HepG2 (cell line): Measurements from ENCODE around the gene SLC29A3. TPM values are rescaled to one million over a fixed set of nuclear protein-coding genes. Genes with fewer than 3 reads are reported as not detected.
A peak's percentile ranks its signal among the peaks of the same experiment; 100 is the strongest.

Experiments used
- CBX2 ChIP-seq, 2 experiments: fragments of 200-600 bp in 1 of 2; sonication (generic); formaldehyde crosslinking in 1 of 2; IDR thresholded peaks; 2 replicates each; pipeline versions ENCODE4 v1.7.0 to v1.8.1; 2018 to 2022; ENCODE audit warnings: low read depth in 2 of 2, low read length in 1 of 2, mild to moderate bottlenecking in 1 of 2, missing genetic modification reagents in 1 of 2
- CCAR2 ChIP-seq: fragments of 200-400 bp; formaldehyde crosslinking; optimal IDR thresholded peaks from 2 replicates; pipeline ENCODE3; 2018; ENCODE audit warnings: low read depth, mild to moderate bottlenecking, low read length, moderate library complexity
- CREM ChIP-seq, 2 experiments: sonication (generic) in 1 of 2; formaldehyde crosslinking in 1 of 2; IDR thresholded peaks; 2 replicates each; pipeline versions ENCODE4 v1.4.0 to v1.6.1; 2016 to 2020; ENCODE audit warnings: antibody characterized with exemption in 1 of 2, mild to moderate bottlenecking in 1 of 2, missing genetic modification reagents in 1 of 2
- DPF2 ChIP-seq: sonication (generic); formaldehyde crosslinking; IDR thresholded peaks from 2 replicates; pipeline ENCODE4 v1.4.0; 2020; ENCODE audit warnings: mild to moderate bottlenecking, low read depth, missing genetic modification reagents, borderline replicate concordance
- FOXC1 ChIP-seq: sonication (generic); formaldehyde crosslinking; IDR thresholded peaks from 2 replicates; pipeline ENCODE4 v1.8.0; 2022; ENCODE audit warnings: mild to moderate bottlenecking, missing genetic modification reagents, borderline replicate concordance
- HMG20A ChIP-seq: IDR thresholded peaks from 2 replicates; pipeline ENCODE4 v1.6.1; 2016; ENCODE audit warnings: borderline replicate concordance
- IKZF1 ChIP-seq: fragments of 450-650 bp; IDR thresholded peaks from 2 replicates; pipeline ENCODE4 v1.7.1; 2016
- ISL2 ChIP-seq: sonication (generic); formaldehyde crosslinking; IDR thresholded peaks from 2 replicates; pipeline ENCODE4 v1.5.0; 2020; ENCODE audit warnings: missing genetic modification reagents
- ISX ChIP-seq: sonication (generic); formaldehyde crosslinking; conservative IDR thresholded peaks from 2 replicates; pipeline ENCODE4 v1.5.0; 2020; ENCODE audit warnings: missing genetic modification reagents
- KLF13 ChIP-seq: sonication (generic); formaldehyde crosslinking; IDR thresholded peaks from 2 replicates; pipeline ENCODE4 v1.4.0; 2020; ENCODE audit warnings: mild to moderate bottlenecking, missing genetic modification reagents
- MAFF ChIP-seq: IDR thresholded peaks from 2 replicates; pipeline ENCODE4 v1.6.1; 2011; ENCODE audit warnings: low read depth, low read length, improper control_type of control experiment
- NONO ChIP-seq, 2 experiments: fragments of 450-650 bp in 1 of 2; sonication (generic) in 1 of 2; formaldehyde crosslinking in 1 of 2; IDR thresholded peaks in 1 of 2; conservative IDR thresholded peaks in 1 of 2; 2 replicates each; pipeline versions ENCODE4 v1.6.1 to v1.8.0; 2017 to 2022; ENCODE audit warnings: mild to moderate bottlenecking in 1 of 2, missing genetic modification reagents in 1 of 2, moderate library complexity in 1 of 2
- RNF219 ChIP-seq: sonication (generic); formaldehyde crosslinking; IDR thresholded peaks from 2 replicates; pipeline ENCODE4 v1.5.0; 2020; ENCODE audit warnings: mild to moderate bottlenecking, missing genetic modification reagents
- SAP130 ChIP-seq: IDR thresholded peaks from 2 replicates; pipeline ENCODE4 v1.6.1; 2016; ENCODE audit warnings: low read depth
- ZBTB3 ChIP-seq: sonication (generic); formaldehyde crosslinking; IDR thresholded peaks from 2 replicates; pipeline ENCODE4 v1.4.0; 2020; ENCODE audit warnings: low read depth, mild to moderate bottlenecking, moderate library complexity, missing genetic modification reagents, borderline replicate concordance
- ZNF331 ChIP-seq: sonication (generic); formaldehyde crosslinking; IDR thresholded peaks from 2 replicates; pipeline ENCODE4 v1.4.0; 2020; ENCODE audit warnings: missing genetic modification reagents
- ZNF468 ChIP-seq: sonication (generic); formaldehyde crosslinking; IDR thresholded peaks from 2 replicates; pipeline ENCODE4 v1.8.0; 2022; ENCODE audit warnings: mild to moderate bottlenecking, moderate library complexity, missing genetic modification reagents
- ZNF773 ChIP-seq: sonication (generic); formaldehyde crosslinking; IDR thresholded peaks from 2 replicates; pipeline ENCODE4 v1.4.0; 2020; ENCODE audit warnings: missing genetic modification reagents, borderline replicate concordance
- ZNF800 ChIP-seq: sonication (generic); formaldehyde crosslinking; IDR thresholded peaks from 2 replicates; pipeline ENCODE4 v1.4.0; 2020; ENCODE audit warnings: missing genetic modification reagents
- polyA plus RNA-seq, 8 experiments: library from polyadenylated mRNA; depleted of rRNA in 3 of 8; stranded (reverse) in 7 of 8; unstranded in 1 of 8; fragments of >200 nt; fragmentation: Illumina TruSeq in 4 of 8; extraction: Trizol in 4 of 8; gene quantifications; 2 replicates each; pipeline versions ENCODE4 v1.2.1 to v1.2.3, GENCODE V29; 2011 to 2016; ENCODE audit warnings: low read depth in 4 of 8, missing spikeins in 1 of 8, mixed read lengths in 1 of 8; ENCODE audit not compliant: insufficient read depth in 1 of 8
- total RNA-seq, 5 experiments: library from RNA; depleted of rRNA; stranded (reverse); fragments of >200 nt; fragmentation: Illumina TruSeq; extraction: Trizol; gene quantifications; 2 replicates each; pipeline ENCODE4 v1.2.3, GENCODE V29; 2016; ENCODE audit warnings: low read depth in 1 of 5
- TF ChIP-seq, protein P1 (sequence below): sonication (generic); formaldehyde crosslinking; conservative IDR thresholded peaks from 2 replicates; pipeline ENCODE4 v1.4.0; 2020; ENCODE audit warnings: missing genetic modification reagents
- TF ChIP-seq, protein P2 (sequence below): sonication (generic); formaldehyde crosslinking; IDR thresholded peaks from 2 replicates; pipeline ENCODE4 v1.5.1; 2020; ENCODE audit warnings: missing genetic modification reagents, mild to moderate bottlenecking, borderline replicate concordance

The SLC29A3 gene
- total and polyA plus RNA-seq, 2 of the 13 experiments (the other 11 are each of a cell fraction or from before 2014, with no cell fraction given), result 8.6 to 11.8 TPM

DNA sequence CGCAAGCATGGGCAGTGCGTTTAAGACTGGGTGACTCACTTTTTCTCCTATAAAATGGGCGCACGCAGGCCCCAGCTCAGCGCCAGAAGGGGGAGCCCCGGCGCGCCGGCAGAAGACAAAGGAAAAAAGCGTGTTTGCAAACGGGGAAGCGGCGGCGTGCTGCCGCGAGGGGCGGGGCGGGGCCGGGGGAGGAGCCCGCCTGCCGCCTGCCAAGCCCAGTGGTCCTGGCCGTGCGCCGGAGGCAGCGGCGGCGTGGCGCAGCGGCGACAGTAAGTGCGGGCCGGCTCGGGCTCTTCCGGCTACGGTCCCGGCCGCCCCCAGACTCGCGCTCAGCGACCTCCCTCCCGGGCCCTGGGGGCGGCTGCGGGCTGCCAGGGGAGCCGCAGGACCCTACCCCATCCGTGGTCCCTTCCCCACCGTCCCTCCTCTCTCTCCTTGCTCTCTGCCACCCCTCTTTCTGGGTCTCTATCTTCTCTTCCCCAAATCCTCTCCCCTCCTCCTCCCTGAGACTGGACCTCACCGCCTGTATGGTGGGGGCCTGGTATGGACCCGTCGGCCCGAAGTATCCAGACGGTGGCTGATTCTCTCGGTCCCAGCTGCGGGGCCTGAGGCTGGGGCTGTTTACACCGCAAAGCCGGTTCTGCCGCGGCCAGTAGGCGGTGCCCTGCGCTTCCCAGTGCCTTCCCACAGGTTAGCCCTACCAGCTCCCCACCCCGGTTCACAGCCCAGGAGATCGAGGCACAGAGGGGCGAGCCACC, at the start of gene SLC29A3 (continued):
- TF ChIP-seq ZNF800 (no peak), ZBTB3 (CRISPR knock-in tag) (no peak), KLF13 (no peak), ISX (CRISPR knock-in tag) (no peak), FOXC1 (no peak), SAP130 (CRISPR knock-in tag) (peak; percentile 79), ZNF331 (CRISPR knock-in tag) (peak; percentile 63), DPF2 (no peak), RNF219 (CRISPR knock-in tag) (no peak), ISL2 (CRISPR knock-in tag) (peak; percentile 4; the same call in 1 of the 2 replicates), HMG20A (CRISPR knock-in tag) (no peak), IKZF1 (no peak), CREM (IDR thresholded peaks at IDR 0.05) (no peak), CREM (CRISPR knock-in tag; IDR thresholded peaks at IDR 0.05) (no peak), MAFF (no peak), CBX2 (IDR thresholded peaks at IDR 0.05; ENCODE audit: low read depth, low read length) (no peak), CBX2 (CRISPR knock-in tag; IDR thresholded peaks at IDR 0.05; ENCODE audit: low read depth) (no peak), CCAR2 (no peak), NONO (IDR thresholded peaks at IDR 0.05) (no peak), NONO (CRISPR knock-in tag; conservative IDR thresholded peaks at IDR 0.05) (no peak), ZNF468 (no peak), ZNF773 (CRISPR knock-in tag) (no peak)
- TF ChIP-seq, protein P1, sequence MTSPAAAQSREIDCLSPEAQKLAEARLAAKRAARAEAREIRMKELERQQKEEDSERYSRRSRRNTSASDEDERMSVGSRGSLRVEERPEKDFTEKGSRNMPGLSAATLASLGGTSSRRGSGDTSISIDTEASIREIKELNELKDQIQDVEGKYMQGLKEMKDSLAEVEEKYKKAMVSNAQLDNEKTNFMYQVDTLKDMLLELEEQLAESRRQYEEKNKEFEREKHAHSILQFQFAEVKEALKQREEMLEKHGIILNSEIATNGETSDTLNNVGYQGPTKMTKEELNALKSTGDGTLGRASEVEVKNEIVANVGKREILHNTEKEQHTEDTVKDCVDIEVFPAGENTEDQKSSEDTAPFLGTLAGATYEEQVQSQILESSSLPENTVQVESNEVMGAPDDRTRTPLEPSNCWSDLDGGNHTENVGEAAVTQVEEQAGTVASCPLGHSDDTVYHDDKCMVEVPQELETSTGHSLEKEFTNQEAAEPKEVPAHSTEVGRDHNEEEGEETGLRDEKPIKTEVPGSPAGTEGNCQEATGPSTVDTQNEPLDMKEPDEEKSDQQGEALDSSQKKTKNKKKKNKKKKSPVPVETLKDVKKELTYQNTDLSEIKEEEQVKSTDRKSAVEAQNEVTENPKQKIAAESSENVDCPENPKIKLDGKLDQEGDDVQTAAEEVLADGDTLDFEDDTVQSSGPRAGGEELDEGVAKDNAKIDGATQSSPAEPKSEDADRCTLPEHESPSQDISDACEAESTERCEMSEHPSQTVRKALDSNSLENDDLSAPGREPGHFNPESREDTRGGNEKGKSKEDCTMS (CRISPR knock-in tag), result no peak
- TF ChIP-seq, protein P2, sequence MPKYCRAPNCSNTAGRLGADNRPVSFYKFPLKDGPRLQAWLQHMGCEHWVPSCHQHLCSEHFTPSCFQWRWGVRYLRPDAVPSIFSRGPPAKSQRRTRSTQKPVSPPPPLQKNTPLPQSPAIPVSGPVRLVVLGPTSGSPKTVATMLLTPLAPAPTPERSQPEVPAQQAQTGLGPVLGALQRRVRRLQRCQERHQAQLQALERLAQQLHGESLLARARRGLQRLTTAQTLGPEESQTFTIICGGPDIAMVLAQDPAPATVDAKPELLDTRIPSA (CRISPR knock-in tag), result no peak
